HFF-Myc (cell line): ENCODE measurements around the gene TEX44.
"Not testable (repeated sequence)": the region's sequence is repeated elsewhere in the genome, so short reads cannot be mapped to it uniquely, and the experiment has no call there.

Experiments used
- DNase-seq: peaks from one replicate; pipeline ENCODE4 v3.0.0-alpha.2; 2011; ENCODE audit warnings: low read depth; ENCODE audit errors: extremely low read depth
- H3K4me3 ChIP-seq: replicated peaks from 2 replicates; pipeline ENCODE4 v1.5.1; 2011; ENCODE audit warnings: low read depth, mild to moderate bottlenecking, control low read depth, low read length
- CTCF ChIP-seq: IDR thresholded peaks from 2 replicates; pipeline ENCODE4 v1.5.1; 2012; ENCODE audit warnings: mild to moderate bottlenecking, low read depth, low read length, control low read depth; ENCODE audit errors: missing control alignments

Gene TEX44

GRCh38 chr2:231549446-231550239 lies 43.0 kb upstream of the TEX44 start:
- DNase-seq, result no peak
- no peak for TF ChIP-seq CTCF

GRCh38 chr2:231552752-231553151 lies 39.9 kb upstream of the TEX44 start:
- TF ChIP-seq CTCF, result no peak
- H3K4me3 ChIP-seq, result no peak overlapping the region
- no peak for DNase-seq

More at GRCh38 chr2:231549446-231550239, 43.0 kb upstream of the TEX44 start:
- no peak overlapping the region for H3K4me3 ChIP-seq

- no peak for DNase-seq
- no peak overlapping the region for H3K4me3 ChIP-seq
- no peak for TF ChIP-seq CTCF
These were observed 38.3 kb upstream of the TEX44 start for GRCh38 chr2:231554327-231554726.

GRCh38 chr2:231554748-231555545 lies 37.7 kb upstream of the TEX44 start:
- TF ChIP-seq CTCF, result no peak
- DNase-seq, result no peak
- H3K4me3 ChIP-seq, result no peak overlapping the region

- not testable (repeated sequence) for H3K4me3 ChIP-seq, DNase-seq
These were observed 36.2 kb upstream of the TEX44 start for GRCh38 chr2:231556496-231556895.

- TF ChIP-seq CTCF, result no peak
- DNase-seq, result no peak
- H3K4me3 ChIP-seq, result no peak overlapping the region
These were observed 35.7 kb upstream of the TEX44 start for GRCh38 chr2:231556981-231557380.

GRCh38 chr2:231557571-231558217 lies 35.0 kb upstream of the TEX44 start:
- H3K4me3 ChIP-seq, result no peak overlapping the region
- peak; percentile 39 for DNase-seq
- peak; percentile 70 for TF ChIP-seq CTCF
